Measurements from ENCODE around the gene DIAPH2. TPM values are rescaled to one million over a fixed set of nuclear protein-coding genes. Genes with fewer than 3 reads are reported as not detected.

Gene DIAPH2
- total and polyA plus RNA-seq, 2 of the 13 experiments (the other 11 are each of a cell fraction or from before 2014, with no cell fraction given): 2.1 to 8.5 TPM

DNA sequence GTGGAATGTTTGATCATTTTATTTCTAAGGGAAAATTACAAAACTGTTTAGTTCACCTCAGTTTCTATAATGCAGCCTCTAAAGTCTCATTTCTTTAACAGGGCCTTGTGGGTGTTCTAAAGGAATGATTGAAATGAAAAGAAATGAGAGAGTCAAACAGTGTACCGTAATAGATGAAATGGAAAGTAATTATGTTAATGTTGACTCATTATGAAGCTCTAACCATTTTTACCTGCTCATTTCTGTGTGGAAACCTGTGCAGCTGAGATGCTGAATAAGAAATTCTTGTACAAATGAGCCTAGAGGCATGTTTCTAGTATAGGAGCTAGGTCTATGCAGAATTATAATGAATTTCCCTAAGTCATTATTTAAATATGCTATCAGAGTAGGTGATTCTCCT lies 153.9 kb downstream of the DIAPH2 start:
- 100% methylated on average over 1 of the region's 1 CpG for WGBS (ENCODE audit: low lambda C conversion rate)
- in situ Hi-C loops (cut with HindIII; ENCODE audit: extremely low pct_ligation_motif_present, low pct_unique_long_range_greater_than_20kb): no loop called here
- POLR2A ChIA-PET: no interaction called here
- FAIRE-seq (no peak), ATAC-seq (no peak), DNase-seq (ENCODE audit: low spot score) (no peak)
- Histone ChIP-seq H3K4me3 (replicated peaks in 1 of 3; ENCODE audit: insufficient read depth in 1 of 3, low read depth in 2 of 3, low read length in 3 of 3) (no peak overlapping the region), H3K4me1 (ENCODE audit: insufficient read depth, low read length) (no peaks in the 10 kb centered on the region), H3K27ac (ENCODE audit: extremely low read length, insufficient read depth, low read length) (no peak overlapping the region), H2AFZ (ENCODE audit: low read length) (no peak overlapping the region), H3K9me3 (ENCODE audit: low read length) (no peaks in the 10 kb centered on the region), H3K36me3 (replicated peaks in 1 of 2; ENCODE audit: control insufficient read depth in 1 of 2, insufficient read depth in 2 of 2, low read length in 2 of 2) (no peaks in the 10 kb centered on the region), H3K27me3 (ENCODE audit: control insufficient read depth in 1 of 2, insufficient read depth in 2 of 2, low read length in 2 of 2) (no peaks in the 10 kb centered on the region), H4K20me1 (ENCODE audit: insufficient read depth, low read length) (no peaks in the 10 kb centered on the region), H3K4me2 (ENCODE audit: low read depth, low read length) (no peak overlapping the region), H3K9ac (ENCODE audit: insufficient read depth, low read depth, low read length) (no peak overlapping the region), H3K79me2 (ENCODE audit: insufficient read depth, low read length) (no peaks in the 10 kb centered on the region)
- intact Hi-C loops (cut with micrococcal nuclease; ENCODE audit: unreplicated experiment): no loop called here
- TF ChIP-seq TCF7 (IDR thresholded peaks at IDR 0.05; ENCODE audit: low read depth) (no peak), ZSCAN20 (CRISPR knock-in tag; IDR thresholded peaks at IDR 0.05; ENCODE audit: borderline replicate concordance) (no peak), HNF4A (CRISPR knock-in tag; IDR thresholded peaks at IDR 0.05) (no peak), MAFG (CRISPR knock-in tag; IDR thresholded peaks at IDR 0.05) (no peak), CC2D1A (CRISPR knock-in tag; IDR thresholded peaks at IDR 0.05) (no peak), NR2F6 (IDR thresholded peaks at IDR 0.05) (no peak), NR2F6 (CRISPR knock-in tag; IDR thresholded peaks at IDR 0.05) (no peak), MYC (CRISPR knock-in tag; IDR thresholded peaks at IDR 0.05; ENCODE audit: borderline replicate concordance) (no peak), NFIB (CRISPR knock-in tag; IDR thresholded peaks at IDR 0.05; ENCODE audit: borderline replicate concordance) (no peak), GPBP1L1 (CRISPR knock-in tag; IDR thresholded peaks at IDR 0.05) (no peak)
- TF ChIP-seq, protein P1, sequence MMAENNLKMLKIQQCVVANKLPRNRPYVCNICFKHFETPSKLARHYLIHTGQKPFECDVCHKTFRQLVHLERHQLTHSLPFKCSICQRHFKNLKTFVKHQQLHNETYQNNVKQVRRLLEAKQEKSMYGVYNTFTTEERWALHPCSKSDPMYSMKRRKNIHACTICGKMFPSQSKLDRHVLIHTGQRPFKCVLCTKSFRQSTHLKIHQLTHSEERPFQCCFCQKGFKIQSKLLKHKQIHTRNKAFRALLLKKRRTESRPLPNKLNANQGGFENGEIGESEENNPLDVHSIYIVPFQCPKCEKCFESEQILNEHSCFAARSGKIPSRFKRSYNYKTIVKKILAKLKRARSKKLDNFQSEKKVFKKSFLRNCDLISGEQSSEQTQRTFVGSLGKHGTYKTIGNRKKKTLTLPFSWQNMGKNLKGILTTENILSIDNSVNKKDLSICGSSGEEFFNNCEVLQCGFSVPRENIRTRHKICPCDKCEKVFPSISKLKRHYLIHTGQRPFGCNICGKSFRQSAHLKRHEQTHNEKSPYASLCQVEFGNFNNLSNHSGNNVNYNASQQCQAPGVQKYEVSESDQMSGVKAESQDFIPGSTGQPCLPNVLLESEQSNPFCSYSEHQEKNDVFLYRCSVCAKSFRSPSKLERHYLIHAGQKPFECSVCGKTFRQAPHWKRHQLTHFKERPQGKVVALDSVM (CRISPR knock-in tag; IDR thresholded peaks at IDR 0.05): no peak
- TF ChIP-seq, protein P2, sequence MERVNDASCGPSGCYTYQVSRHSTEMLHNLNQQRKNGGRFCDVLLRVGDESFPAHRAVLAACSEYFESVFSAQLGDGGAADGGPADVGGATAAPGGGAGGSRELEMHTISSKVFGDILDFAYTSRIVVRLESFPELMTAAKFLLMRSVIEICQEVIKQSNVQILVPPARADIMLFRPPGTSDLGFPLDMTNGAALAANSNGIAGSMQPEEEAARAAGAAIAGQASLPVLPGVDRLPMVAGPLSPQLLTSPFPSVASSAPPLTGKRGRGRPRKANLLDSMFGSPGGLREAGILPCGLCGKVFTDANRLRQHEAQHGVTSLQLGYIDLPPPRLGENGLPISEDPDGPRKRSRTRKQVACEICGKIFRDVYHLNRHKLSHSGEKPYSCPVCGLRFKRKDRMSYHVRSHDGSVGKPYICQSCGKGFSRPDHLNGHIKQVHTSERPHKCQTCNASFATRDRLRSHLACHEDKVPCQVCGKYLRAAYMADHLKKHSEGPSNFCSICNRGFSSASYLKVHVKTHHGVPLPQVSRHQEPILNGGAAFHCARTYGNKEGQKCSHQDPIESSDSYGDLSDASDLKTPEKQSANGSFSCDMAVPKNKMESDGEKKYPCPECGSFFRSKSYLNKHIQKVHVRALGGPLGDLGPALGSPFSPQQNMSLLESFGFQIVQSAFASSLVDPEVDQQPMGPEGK (CRISPR knock-in tag; IDR thresholded peaks at IDR 0.05): no peak
- CTCF ChIA-PET (ENCODE audit: low intra/inter-chr PET ratio, low total read pairs): no interaction called here
- no TSS peak for BruUV-seq (replicated peaks)

Measured in HepG2 (cell line).